ENCODE data around the gene DHRSX. TPM values are rescaled to one million over a fixed set of nuclear protein-coding genes. Genes with fewer than 3 reads are reported as not detected.

Gene DHRSX
- total RNA-seq, 1 donor from 2014 or later, result 25.1 TPM

DNA sequence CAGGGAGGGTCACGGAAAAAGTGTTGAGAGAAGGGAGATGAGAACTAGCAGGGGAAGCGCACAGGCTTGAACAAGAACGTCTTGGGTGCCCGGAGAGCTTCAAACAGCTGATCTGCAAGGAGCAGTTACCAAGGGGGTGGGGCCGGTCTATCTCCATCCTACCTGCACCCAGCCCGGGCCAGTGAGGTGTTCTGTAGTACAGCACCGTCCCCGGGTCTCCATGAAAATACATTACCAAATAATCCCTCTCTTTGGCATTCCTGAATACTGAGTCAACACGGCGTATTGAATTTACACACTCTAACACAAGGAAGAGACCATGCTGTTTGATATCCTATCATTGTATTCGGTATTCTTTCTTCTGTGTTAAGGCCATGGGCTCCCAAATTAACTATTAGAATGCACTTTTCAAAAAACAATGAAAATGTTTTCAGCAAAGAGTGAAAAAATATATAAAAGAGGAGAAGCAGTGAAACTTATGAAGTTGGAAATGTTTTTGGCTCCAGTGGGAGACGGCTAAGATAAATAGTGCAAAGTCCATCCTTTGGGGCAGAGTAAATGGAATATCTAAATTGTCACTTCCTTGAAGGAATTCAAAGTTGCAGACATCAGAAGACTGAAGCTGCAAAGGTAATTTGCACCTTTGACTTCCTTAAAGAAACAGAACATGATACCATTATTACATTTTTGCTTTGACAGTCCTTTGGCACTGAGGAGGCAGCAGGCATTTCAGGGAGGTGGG lies 90.3 kb downstream of the DHRSX start:
- peak overlapping the region; percentile 39 for H3K27ac Mint-ChIP-seq (ENCODE audit: unreplicated experiment)
- no peaks in the 10 kb centered on the region for H3K9me3 Mint-ChIP-seq
- no peak overlapping the region for H3K4me3 Mint-ChIP-seq
- H3K4me1 Mint-ChIP-seq, result no peaks in the 10 kb centered on the region
- H3K36me3 Mint-ChIP-seq (ENCODE audit: low read depth), result peaks cover 26% of the 10 kb centered on the region
- H3K27me3 Mint-ChIP-seq (ENCODE audit: low read depth), result no peaks in the 10 kb centered on the region
- TF ChIP-seq, protein P1, sequence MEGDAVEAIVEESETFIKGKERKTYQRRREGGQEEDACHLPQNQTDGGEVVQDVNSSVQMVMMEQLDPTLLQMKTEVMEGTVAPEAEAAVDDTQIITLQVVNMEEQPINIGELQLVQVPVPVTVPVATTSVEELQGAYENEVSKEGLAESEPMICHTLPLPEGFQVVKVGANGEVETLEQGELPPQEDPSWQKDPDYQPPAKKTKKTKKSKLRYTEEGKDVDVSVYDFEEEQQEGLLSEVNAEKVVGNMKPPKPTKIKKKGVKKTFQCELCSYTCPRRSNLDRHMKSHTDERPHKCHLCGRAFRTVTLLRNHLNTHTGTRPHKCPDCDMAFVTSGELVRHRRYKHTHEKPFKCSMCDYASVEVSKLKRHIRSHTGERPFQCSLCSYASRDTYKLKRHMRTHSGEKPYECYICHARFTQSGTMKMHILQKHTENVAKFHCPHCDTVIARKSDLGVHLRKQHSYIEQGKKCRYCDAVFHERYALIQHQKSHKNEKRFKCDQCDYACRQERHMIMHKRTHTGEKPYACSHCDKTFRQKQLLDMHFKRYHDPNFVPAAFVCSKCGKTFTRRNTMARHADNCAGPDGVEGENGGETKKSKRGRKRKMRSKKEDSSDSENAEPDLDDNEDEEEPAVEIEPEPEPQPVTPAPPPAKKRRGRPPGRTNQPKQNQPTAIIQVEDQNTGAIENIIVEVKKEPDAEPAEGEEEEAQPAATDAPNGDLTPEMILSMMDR (conservative IDR thresholded peaks at IDR 0.05), result no peak
- DNase-seq (ENCODE audit: low read depth, low spot score), result no peak

DNA sequence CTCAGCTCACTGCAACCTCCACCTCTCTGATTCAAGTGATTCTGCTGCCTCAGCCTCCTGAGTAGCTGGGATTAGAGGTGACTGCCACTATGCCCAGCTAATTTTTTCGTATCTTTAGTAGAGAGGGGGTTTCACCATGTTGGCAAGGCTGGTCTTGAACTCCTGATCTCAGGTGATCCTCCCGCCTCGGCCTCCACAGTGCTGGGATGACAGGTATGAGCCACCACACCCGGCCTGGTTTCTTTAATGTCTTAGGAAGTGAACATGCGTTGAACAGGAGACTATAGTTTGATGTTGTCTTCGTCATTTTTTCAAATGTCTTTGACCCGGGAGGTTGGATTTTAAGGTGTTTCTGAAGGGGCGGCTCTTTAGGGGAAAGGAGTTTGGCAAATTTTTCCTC lies 91.0 kb downstream of the DHRSX start:
- TF ChIP-seq, protein P1 (conservative IDR thresholded peaks at IDR 0.05), result no peak
- H3K4me1 Mint-ChIP-seq, result peaks cover 2% of the 10 kb centered on the region
- no peak overlapping the region for H3K4me3 Mint-ChIP-seq
- peaks cover 26% of the 10 kb centered on the region for H3K36me3 Mint-ChIP-seq (ENCODE audit: low read depth)
- H3K9me3 Mint-ChIP-seq, result no peaks in the 10 kb centered on the region
- no peaks in the 10 kb centered on the region for H3K27me3 Mint-ChIP-seq (ENCODE audit: low read depth)
- no peak overlapping the region for H3K27ac Mint-ChIP-seq (ENCODE audit: unreplicated experiment)
- no peak for DNase-seq (ENCODE audit: low read depth, low spot score)

DNA sequence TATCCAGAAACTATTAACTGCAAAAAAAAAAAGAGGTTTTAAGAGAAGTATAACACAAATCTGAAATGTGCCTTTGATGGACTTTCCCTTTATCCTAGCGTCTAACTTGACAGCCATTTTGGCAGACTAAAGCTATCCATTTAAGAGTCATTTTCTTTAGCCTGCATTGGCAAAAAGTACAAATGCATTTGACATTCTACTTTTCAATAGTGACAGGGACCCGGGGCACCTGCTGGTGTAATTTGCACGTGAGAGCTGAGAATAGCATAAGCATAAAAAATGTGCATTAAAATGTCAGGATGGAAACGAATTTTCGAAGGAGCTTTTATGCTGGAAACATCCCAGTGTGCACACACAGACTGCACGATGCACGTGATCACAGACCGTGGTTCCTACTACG lies 91.9 kb downstream of the DHRSX start:
- TF ChIP-seq, protein P1 (conservative IDR thresholded peaks at IDR 0.05), result no peak
- no peaks in the 10 kb centered on the region for H3K27me3 Mint-ChIP-seq (ENCODE audit: low read depth)

DNA sequence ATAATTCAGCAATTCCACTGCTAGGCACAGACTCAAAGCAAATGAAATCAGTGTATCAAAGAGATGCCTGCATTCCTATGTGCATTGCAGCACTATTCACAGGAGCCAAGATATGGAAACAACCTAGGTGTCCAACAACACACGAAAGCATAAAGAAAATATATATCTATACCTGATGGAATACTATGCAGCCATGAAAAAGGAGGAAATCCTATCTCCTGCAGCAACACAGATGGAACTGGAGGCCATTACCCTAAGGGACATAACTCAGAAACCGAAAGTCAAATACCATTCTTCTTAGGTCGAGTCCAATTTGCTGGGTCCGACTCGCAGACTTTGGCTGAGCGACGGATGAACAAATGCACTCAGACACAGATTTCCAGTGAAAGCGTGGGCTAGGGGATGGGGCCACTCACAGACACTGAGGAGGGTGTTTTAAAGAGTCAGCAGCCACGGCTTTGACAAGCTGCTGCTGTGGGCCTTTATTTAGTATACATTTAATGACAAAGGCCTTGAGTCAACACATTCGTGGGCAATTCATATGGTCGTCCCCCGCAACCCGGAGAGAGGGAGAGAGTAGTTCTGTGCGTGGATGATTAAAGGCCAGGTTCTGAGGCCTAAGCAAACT lies 93.8 kb downstream of the DHRSX start:
- H3K36me3 Mint-ChIP-seq (ENCODE audit: low read depth), result peaks cover 28% of the 10 kb centered on the region
- H3K4me1 Mint-ChIP-seq, result peaks cover 17% of the 10 kb centered on the region
- H3K9me3 Mint-ChIP-seq, result no peaks in the 10 kb centered on the region
- TF ChIP-seq, protein P1 (conservative IDR thresholded peaks at IDR 0.05), result no peak
- no peak for DNase-seq (ENCODE audit: low read depth, low spot score)
- H3K4me3 Mint-ChIP-seq, result no peak overlapping the region
- no peaks in the 10 kb centered on the region for H3K27me3 Mint-ChIP-seq (ENCODE audit: low read depth)
- no peak overlapping the region for H3K27ac Mint-ChIP-seq (ENCODE audit: unreplicated experiment)

More for the DNA sequence above, 91.9 kb downstream of the DHRSX start:
- Mint-ChIP-seq H3K36me3 (ENCODE audit: low read depth) (peaks cover 26% of the 10 kb centered on the region), H3K9me3 (no peaks in the 10 kb centered on the region), H3K27ac (ENCODE audit: unreplicated experiment) (no peak overlapping the region), H3K4me3 (no peak overlapping the region), H3K4me1 (peaks cover 7% of the 10 kb centered on the region)
- DNase-seq (ENCODE audit: low read depth, low spot score), result no peak

DNA sequence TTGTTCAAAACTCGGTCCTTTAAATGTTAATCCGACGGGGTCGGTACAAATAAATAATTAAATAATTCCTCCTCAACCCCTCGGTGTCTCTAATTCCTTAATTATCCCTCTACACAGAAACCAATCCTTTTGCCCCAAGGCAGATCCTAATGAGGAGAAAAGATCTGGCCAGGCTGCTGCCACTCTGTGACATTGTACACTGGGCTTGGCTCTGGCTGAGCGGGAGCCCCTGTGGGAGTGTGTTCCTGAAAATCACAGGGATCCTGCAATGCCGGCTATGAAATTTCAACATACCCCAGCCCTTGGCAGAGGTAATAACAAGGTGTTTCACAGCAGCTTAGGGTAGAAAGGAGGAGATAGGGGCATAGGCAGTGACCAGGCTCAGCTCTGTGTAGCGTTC lies 96.0 kb downstream of the DHRSX start:
- no peaks in the 10 kb centered on the region for H3K9me3 Mint-ChIP-seq
- H3K27ac Mint-ChIP-seq (ENCODE audit: unreplicated experiment), result no peak overlapping the region

More for the DNA sequence above, 96.0 kb downstream of the DHRSX start:
- Mint-ChIP-seq H3K4me3 (no peak overlapping the region), H3K27me3 (ENCODE audit: low read depth) (no peaks in the 10 kb centered on the region), H3K4me1 (peaks cover 26% of the 10 kb centered on the region), H3K36me3 (ENCODE audit: low read depth) (peaks cover 31% of the 10 kb centered on the region)
- DNase-seq (ENCODE audit: low read depth, low spot score), result no peak
- TF ChIP-seq, protein P1 (conservative IDR thresholded peaks at IDR 0.05), result no peak

Measured in neural crest cell (in vitro differentiated cells).